ENCODE measurements around the gene POLK.
"Not testable (repeated sequence)": the region's sequence is repeated elsewhere in the genome, so short reads cannot be mapped to it uniquely, and the experiment has no call there.

The POLK gene

DNA sequence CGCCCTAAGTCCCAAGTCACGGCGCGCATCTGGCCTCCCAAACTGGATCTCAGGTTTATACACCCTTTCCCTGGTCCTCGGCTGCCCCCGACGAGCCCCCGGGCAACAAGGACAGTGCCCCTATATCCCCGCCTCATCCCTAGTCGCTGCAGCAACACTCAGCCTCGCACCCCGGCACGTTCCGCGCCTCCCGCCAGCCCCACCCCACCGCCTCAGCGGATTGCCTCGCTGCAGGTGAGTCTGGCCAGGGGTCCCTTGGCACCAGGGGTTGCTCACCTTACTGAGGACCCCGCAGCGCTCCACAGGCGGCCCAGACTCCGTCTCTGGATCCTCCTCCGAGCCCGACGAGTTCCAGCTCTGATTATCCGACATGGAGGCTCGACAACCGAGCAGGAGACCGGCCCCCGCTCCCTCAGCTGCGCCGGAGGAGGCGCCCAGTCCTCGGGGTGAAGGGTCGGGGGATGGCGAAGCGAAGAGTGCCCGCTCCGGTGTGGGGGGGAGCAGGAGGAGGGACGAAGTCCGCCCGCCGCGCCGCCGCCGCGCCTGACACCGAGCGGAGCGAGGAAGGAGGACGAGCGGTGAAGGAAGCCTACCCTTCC, 756 bp upstream of the POLK start:
- DNase-seq: no peak

DNA sequence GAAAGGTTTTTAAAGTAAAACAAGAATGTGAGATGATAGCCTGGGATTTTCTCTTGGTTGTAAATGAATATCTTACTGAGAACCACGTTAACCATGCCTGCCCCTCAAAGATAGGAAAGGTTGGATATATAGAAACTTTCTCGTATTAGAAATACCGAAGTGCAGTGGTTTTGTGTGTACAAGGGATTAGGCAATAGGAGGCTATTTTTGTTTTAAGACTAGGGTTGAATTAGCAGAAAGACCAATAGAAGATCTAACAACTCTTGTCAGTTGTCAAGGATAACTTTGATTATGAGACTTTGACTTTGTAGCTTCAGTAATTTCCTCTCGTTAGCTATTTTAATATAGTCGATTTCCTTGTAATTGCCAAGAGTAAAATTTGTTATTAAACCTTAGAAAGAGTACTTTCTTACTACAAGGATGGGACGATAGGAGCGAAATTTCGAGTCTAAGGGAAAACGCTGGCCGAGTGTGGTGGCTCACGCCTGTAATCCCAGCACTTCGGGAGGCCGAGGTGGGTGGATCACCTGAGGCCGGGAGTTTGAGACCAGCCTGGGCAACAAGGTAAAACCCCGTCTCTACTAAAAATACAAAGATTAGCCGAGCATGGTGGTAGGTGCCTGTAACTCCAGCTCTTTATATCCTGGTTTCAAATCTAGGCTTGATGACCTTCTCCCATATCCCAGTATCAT, 838 bp downstream of the POLK start:
- DNase-seq: peak; percentile 49

GRCh38 chr5:75513841-75514240, 2.1 kb downstream of the POLK start:
- no peak for DNase-seq

DNA sequence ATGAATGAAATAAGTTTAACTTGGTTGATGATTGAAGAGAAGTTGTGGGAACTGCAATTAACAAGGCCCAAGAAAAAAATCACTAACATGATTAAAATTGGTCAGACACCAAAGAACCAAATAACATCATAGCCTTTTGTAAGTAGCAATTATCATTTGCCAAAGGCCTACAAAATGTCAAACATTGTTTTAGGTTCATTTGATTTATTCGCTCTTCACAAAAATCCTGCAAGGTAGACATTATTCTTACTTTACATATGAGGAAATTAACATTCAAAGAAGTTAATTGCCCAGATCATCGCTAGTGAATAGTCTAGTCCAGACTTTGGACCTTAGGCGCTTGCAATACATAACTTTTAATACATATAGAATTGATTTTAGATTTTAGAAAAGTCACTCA, 2.6 kb downstream of the POLK start:
- no peak for DNase-seq

GRCh38 chr5:75519761-75520160, 8.1 kb downstream of the POLK start:
- DNase-seq: no peak

DNA sequence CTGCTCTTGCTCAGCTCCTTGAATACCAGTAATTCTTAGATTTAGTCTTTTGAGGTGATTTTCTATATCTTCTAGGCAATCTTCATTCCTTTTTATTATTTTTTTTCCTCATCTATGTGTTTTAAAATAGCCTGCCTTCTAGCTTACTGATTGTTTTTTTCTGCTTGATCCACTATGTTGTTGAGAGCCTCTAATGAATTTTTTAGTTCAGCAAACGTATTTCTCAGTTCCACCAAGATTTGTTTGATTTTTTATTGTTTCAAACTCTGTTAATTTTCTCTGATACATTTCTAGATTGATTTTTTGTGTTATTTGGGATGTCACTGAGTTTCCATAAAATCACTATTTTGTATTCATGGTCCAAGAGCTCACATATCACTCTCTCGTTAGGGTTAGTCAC, 9.5 kb downstream of the POLK start:
- DNase-seq: no peak

GRCh38 chr5:75522025-75522424, 10.3 kb downstream of the POLK start:
- DNase-seq: no peak

GRCh38 chr5:75522542-75522941, 10.9 kb downstream of the POLK start:
- DNase-seq: no peak

DNA sequence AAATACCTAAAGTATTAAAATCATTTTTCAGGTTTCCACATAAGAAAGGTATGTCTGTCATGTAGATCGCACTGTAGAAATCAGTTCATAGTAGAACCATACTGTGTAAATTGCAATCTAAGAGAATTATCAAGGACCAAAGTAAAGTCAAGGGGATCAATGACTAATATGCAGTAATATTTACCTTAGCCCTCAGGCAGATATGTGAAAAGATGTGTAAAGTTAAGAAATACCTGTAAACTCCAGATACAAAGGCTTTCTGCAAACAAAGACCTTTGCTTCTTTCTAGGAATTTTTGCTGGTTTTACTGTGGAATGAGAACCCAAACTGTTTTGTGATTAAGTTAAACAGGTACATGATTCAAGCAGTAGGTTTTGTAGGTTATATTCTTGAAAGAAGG, 11.6 kb downstream of the POLK start:
- DNase-seq: no peak

- no peak for DNase-seq
These were observed 12.4 kb downstream of the POLK start for GRCh38 chr5:75524071-75524470.

GRCh38 chr5:75524591-75524990, 12.9 kb downstream of the POLK start:
- DNase-seq: no peak

- no peak for DNase-seq
These were observed 13.7 kb downstream of the POLK start for GRCh38 chr5:75525344-75525743.

- no peak for DNase-seq
These were observed 14.4 kb downstream of the POLK start for GRCh38 chr5:75526070-75526469.

DNA sequence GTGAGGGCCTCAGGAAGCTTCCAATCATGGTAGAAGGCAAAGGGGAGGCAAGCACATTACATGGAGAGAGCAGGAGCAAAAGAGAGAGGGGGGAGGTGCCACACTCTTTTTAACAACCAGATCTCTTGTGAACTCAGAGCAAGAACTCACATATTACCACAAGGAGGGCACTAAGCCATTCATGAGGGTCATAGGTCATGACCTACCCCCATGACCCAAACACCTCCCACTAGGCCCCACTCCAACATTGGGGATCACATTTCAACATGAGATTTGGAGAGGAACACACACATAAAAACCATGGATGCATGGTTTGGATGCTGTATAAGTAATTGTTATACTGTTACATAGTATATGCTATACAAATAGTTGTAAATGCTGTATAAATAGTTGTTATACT, 17.5 kb downstream of the POLK start:
- no peak for DNase-seq

- DNase-seq: no peak
These were observed 20.5 kb downstream of the POLK start for GRCh38 chr5:75532190-75532589.

GRCh38 chr5:75533716-75534115, 22.0 kb downstream of the POLK start:
- not testable (repeated sequence) for DNase-seq

- DNase-seq: no peak
These were observed 23.0 kb downstream of the POLK start for GRCh38 chr5:75534734-75535133.

DNA sequence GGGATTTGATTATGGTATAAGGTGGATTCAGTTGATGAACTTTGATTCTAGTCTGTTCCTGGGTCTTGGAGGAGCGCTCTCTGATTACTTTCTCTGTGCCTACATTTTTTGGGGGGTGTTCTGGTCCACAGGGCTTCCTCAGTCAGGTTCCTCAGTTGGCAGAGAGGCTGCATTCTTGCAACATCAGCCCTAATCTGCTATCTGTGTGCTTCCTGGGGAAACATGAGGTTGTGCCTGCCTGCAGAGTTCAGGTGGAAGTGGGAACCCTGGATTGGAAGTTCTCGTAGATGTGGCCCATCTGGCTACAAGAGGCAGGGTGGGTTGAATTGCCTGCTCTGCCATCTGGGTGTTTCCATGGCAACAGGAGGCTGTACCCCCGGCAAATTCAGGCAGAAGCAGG, 24.5 kb downstream of the POLK start:
- DNase-seq: no peak

- DNase-seq: no peak
These were observed 25.1 kb downstream of the POLK start for GRCh38 chr5:75536694-75537360.

DNA sequence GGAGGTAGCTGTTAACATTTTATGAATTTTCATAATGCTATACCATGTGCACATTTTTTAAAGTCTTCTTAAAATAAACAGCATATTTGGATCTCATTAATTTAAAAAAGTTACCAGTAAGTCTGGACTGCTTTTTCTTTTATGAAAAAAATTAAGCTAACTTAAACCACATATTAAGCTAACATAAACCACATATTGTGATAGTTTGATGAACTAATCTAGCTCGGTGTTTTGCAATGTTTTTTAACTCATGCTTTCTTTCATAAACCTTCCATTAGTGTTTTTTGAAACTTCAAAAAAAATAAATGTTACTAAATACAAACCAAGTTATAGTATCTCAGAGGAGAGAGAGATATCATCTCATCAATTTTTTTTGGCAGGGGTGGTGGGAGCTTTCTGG, 26.5 kb downstream of the POLK start:
- DNase-seq: peak; percentile 38

DNA sequence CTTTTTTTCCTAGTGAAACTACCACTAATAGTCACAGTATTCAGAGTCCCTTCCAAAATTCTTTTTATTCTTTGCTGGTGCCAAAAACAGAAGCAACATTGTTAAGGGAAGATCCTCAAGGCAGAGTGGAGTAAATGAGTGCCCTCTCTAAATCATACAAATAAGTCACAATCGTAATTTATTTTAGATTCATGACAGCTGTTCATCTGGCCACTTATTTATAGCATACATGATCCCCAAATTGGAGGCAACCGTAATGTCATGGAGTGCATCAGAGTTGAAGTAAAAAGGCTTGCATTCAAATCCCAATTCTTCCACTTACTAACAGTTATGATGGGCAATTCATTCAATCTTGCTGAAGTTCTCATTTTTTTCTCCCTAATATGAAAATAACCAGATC, 33.4 kb downstream of the POLK start:
- DNase-seq: no peak

GRCh38 chr5:75546830-75547229, 35.1 kb downstream of the POLK start:
- peak; percentile 44 for DNase-seq

GRCh38 chr5:75547812-75548211, 36.1 kb downstream of the POLK start:
- DNase-seq: no peak

GRCh38 chr5:75550597-75550996, 38.9 kb downstream of the POLK start:
- no peak for DNase-seq

DNA sequence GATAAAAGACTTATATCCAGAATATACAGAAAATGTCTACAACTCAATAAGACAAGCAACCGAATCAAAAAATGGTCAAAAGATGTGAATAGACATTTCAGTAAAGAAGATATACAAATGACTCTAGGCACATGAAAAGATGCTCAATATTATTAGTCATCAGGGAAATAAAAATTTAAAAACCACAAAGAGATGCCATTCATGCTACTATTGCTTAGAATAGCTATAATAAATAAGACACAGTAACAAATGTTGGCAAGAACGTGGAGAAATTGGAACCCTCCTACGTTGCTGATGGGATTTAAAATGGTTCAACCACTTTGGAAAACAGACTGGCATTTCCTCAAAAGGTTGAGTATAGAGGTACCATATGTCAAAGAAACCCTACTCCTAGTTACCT, 39.8 kb downstream of the POLK start:
- no peak for DNase-seq

All from hematopoietic multipotent progenitor cell treated with erythropoietin and hydrocortisone succinate and interleukin-3 and kit ligand, for 6 days (in vitro differentiated cells).